GM18868 (cell line): ENCODE results near the gene PSMA4.
"Not testable (repeated sequence)": the region's sequence is repeated elsewhere in the genome, so short reads cannot be mapped to it uniquely, and the experiment has no call there.

Experiments used
- ATAC-seq: cut with Tn5 transposase; IDR thresholded peaks from one replicate; pipeline ENCODE4 v1.9.1; 2021; ENCODE audit warnings: mild to moderate bottlenecking, moderate library complexity; ENCODE audit not compliant: unreplicated experiment

Gene PSMA4

DNA sequence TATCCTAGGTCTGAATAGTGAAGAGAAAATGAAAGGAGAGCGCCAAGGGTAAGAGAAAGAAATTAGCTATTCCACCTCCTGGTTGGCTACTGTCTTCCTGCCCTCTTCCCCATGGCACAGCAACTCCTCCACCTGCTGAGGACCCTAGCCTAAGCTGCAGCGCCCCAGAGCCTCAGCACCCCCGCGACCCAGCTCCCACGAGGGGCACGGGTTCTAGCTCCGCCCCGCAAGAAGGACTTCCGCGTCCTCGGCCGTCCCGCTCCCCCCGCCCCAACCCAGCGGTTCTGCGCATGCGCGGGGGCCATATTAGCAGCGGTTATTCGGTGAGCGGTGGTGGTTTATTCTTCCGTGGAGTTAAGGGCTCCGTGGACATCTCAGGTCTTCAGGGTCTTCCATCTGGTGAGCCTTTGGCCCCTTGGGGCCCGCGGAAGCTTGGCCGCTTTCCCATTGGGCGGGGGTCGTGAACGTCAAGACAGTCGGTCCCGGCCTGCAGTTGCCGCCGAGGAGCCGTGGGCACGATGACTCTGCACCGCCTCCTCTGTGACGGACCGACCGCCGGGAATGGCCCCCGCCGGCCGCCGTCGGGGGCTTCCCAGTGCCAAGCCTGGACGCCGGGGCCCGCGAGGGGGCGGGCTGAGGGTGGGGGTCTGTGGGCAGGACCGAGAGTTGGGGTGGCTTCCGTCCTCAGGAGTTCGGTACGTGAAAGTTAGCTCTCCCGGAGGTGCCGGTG lies at the start of gene PSMA4:
Gene PSMA4 (plus strand): TSS at position 304 of the 730 bp plus-strand sequence. CDS start 1,484 bp downstream, outside the sequence.
- peak; percentile 84 for ATAC-seq

DNA sequence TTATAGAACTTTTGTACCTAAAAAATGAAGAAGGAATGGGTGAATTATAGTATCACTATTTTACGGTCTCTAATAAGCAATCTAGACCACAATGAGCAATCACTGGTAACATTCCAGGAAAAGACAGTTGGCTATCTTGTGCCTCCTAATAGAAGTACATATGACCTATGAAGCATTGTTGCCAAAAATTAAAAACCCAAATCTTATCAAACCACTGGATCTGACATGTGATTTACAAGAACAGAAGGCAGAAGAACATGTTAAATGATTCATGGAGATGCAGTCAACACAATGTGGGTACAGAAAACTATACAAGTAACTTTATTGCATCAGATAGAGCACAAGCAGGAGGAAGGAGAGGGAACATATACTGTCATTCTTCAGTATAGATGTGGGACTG lies 47.4 kb upstream of the PSMA4 start:
- no peak for ATAC-seq

DNA sequence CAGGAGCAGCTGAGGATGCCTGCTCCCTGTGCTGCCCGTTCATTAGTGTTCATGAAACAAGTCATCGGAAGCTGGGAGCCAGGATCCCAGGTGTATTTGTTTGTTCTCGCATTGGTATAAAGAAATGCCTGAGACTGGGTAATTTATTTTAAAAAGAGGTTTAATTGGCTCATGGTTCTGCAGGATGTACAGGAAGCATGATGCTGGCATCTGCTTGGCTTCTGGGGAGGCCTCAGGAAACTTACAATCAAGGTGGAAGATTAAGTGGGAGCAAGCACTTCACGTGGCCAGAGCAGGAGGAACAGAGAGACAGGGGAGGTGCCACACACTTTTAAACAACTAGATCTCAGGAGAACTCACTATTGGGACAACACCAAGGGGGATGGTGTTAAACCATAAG lies 38.4 kb upstream of the PSMA4 start:
- ATAC-seq = no peak

DNA sequence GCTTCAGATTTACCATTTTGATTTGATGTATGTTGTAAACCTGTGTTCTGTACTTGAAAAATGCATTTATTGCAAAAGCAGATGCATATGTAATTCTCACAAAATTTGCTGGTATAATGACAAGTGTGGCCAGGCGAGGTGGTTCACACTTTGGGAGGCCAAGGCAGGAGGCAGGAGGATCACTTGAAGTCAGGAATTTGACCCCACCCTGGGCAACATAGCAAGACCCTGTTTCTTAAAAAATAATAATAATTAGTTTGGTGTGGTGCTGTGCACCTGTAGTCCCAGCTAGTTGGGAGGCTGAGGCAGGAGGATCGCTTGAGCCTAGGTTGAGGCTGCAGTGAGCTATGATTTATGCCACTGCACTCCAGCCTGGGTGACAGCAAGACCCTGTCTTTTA lies 37.6 kb upstream of the PSMA4 start:
- ATAC-seq = no peak

DNA sequence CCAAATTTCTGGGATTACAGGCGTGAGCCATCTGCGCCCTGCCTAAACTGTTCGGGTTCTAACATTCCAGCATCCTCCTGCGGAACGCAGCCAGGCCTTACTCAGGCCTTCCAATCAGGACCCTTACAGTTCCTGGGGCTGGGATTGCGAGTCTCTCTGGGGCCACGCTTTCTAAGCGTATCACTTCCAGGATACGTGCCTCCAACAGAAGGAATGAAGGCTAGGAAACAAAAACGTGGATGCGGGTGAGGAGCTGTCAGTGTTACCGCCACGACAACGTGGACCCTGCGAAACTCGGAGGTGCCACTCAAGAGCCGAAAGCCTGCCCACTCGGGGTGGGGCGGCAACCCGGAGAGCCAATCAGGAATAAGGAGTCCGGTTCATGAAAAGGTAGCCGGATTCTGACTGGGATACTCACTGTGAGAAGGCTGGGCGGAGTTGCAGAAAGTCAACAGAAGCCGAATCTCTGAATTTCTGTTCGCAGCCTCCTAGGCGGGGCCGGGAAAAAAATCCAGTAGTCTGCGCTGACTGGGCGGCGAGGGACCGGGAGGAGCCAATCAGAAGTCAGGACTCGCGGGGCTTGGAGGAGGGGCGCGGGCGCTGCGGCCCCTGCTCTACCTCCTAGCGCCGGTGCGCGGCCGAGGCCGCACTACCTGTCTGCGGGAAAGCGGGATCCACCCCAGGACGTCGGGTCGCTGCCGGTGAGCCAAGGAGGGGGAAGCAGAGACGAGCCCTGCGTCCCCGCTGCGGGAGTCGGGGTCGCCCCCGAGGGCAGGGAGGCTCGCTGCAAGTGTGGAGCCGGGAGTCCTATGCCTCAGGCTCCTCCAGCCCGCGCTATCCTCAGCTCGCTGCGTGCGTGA lies 33.0 kb upstream of the PSMA4 start, which contains the start of gene HYKK:
Gene HYKK (plus strand): TSS at position 607 of the 860 bp plus-strand sequence. CDS start 5,512 bp downstream, outside the sequence.
- peak; percentile 90 for ATAC-seq

DNA sequence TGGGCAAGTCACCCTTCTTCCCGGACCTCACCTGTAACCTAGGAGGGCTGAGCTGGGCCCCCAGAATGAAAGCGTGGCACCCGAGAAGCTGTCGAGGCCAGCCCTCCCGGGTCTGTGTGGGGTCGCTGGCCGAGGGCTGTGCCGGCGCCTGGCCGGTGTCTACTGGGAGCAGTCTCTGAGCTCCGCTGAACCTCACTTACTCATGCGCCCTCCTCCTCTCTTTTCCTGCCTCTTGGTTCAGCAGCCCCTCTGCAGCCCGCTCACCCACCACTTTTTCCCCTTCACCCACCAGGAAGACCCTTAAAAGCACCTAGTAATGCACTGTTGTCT lies 32.4 kb upstream of the PSMA4 start:
- ATAC-seq = peak; percentile 22

DNA sequence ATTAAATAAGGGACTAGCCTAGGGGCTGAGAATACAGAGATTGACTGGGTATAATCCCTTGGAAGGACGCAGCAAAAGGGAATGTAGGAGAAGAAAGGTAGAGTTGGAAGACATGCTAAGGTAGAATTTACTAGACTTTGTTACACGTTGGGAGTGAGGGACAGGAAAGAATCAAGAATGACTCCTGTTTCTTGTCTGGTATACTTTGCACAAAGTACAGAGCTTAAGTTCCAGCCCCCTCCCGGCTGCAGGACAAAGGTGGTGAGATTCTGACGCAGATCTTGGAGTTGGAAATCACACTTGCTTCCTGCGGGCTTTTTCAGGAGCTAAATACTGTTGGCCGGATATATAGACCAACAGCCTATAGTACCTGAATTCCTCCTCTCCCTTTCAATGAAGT lies 32.0 kb upstream of the PSMA4 start:
- no peak for ATAC-seq

DNA sequence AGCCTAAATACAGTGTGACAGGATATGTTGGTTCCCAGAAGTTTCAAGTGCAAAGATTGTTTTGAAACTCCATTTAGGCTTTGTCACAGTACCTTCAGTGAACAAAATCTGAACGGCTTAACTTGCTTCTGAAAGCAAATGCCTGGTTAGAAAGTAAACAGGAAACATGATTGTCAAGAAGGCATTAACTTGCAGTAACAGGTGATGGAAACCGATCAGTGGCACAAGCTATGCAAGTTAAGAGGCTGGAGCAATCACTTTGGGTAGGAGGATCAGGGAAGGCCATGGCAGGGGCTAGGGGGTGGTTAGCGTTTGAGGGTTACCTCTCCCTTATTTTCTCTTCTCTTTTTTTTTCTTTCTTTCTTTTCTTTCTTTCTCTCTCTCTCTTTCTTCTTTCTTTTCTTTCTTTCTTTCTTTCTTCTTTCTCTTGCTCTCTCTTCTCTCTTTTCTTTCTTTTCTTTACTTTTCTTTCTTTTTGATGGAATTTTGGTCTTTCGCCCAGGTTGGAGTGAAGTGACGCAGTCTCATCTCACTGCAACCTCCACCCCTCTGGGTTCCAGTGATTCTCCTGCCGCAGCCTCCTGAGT lies 30.4 kb upstream of the PSMA4 start:
- no peak for ATAC-seq

DNA sequence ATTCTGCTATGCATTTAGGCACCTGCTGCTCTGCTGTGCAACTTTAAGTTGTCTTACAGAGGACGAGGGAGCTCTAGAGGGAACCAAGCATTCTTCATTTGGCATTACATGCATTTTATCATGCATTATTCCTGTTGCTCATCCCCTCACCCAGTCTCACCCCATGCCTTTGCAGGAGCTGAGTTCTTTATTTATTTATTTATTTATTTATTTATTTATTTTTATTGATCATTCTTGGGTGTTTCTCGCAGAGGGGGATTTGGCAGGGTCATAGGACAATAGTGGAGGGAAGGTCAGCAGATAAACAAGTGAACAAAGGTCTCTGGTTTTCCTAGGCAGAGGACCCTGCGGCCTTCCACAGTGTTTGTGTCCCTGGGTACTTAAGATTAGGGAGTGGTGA lies 20.2 kb upstream of the PSMA4 start:
- not testable (repeated sequence) for ATAC-seq

DNA sequence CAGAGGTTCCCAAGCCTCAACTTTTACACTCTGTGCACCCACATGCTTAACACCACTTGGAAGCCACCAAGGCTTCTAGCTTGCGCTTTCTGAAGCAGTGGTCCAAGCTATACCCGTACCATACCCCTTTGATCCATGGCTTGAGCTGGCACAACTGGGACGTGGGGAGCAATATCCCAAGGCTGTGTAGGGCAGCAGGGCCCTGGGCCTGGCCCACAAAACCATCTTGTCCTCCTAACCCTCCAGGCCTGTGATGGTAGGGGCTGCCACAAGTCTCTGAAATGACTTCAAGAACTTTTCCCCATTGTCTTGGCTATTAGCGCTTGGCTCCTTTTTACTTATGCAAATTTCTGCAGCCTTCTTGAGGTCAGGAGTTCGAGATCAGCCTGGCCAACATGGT lies 16.0 kb upstream of the PSMA4 start:
- no peak for ATAC-seq

DNA sequence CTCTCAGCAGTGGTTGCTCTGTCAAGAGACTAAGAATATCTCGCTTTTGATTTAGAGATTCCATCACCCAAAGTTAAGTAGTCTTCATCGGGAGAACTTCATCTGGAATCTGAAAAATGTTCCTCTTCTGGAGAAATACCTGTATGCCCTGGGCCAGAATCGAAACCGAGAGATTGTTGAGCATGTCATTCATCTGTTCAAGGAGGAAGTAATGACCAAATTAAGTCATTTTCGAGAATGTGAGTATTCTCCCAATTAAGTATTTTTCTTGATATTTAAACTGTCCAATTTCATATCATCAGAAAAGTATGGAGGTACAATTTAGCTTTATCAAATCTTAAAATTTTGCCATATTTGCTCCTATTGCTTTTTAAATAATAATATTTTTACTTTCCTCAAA lies 12.9 kb upstream of the PSMA4 start:
- no peak for ATAC-seq

DNA sequence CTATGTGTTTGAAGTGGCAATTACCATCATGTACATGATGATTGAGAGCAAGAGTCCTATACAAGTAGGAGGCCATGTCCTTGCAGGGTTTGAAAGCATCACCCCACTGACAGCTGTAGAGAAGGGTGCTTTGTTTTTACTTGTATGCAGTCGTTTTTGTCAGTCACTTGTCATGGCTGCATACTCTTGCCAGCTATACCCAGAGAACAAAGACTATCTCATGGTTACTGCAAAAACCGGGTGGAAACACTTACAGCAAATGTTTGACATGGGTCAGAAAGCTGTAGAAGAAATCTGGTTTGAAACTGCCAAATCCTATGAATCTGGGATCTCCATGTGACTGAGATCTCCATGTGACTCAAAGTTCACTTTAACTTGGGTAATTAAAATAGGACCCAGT lies 6.9 kb upstream of the PSMA4 start:
- no peak for ATAC-seq

DNA sequence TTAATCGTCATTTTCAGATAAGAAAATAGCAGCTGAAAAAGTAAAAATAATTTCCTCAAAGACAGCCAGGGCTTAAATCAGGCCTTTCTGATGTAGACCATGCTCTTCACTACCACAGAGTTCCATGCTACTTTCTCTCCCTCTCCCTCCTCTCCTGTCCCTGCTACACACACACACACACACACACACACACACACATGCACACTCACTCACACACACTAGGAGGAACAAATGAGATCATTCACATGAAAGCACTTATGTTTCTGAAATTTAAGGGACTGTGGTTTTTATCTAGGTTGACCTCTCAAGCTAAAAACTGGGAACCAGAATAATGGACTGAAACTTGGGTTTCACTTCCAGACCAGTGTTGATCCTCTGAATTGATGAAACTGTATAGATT lies 4.1 kb upstream of the PSMA4 start:
- no peak for ATAC-seq

DNA sequence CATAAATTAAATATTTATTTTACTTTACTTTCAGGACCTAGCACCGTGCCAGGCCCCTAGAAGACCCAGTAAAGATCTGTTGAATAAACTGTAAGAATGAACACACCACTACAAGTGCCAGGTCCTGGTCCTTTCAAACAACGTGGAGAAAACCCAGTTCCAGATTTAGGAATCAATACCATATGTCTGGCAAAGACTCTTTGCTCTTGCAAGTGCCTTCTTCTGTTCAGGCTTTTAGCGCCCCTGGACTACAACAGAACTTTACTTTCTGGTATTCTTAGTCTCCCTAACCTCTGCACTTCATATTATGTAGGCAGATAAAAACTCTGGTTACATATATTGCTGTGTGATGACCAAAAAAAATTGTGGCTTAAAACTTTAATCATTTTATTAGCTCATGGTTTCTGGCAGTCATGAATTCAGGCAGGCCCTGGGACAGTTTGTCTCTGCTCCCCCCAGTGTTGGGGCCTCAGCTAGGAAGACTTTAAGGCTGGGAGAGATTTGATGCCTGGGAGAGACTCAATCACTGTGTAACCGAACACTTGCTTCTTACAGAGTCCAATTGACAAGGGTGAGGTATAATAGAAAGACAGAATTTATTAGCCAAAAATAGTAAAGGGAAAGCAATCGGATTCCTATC lies 2.9 kb upstream of the PSMA4 start:
- no peak for ATAC-seq

DNA sequence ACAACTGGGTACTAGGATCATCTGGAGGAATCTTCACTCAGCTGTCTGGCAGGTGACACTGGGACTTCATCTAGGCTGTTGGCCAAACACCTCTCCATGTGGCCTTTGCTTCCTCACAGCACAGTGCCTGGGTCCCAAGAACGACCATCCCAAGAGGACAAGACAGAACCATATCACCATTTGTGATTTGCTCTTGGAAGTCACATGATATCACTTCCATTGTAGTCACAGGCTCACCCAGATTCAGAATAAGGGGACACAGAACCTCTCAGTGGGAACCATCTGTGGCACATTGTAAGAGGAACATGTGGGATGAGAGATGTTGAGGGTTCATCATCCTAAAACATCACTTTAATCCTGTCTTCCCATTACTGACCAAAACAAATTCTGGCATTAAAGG lies 1.9 kb upstream of the PSMA4 start:
- ATAC-seq = no peak

DNA sequence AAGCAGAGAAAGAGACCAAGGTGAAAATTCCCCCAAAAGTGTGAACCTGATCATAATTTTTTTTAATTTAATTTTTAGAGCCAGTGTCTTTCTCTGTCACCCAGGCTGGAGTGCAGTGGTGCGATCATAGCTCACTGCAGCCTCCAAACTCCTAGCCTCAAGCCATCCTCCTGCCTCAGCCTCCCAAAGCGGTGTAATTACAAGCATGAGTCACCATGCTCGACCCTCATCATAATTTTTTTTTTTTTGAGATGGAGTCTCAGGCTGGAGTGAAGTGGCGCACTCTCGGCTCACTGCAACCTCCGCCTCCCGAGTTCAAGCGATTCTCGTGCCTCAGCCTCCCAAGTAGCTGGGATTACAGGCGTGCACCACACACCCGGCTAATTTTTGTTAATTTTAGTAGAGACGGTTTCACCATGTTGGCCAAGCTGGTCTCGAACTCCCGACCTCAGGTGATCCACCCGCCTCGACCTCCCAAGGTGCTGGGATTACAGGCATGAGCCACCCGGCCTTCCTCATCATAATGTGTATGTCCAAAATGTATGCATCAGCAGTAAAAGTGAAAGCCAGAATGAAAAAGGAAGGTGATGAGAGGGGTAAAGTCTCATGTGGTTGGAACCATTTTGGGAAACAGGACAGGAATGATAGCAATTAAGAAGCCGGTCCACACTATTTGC lies 642 bp upstream of the PSMA4 start:
- ATAC-seq = not testable (repeated sequence)

DNA sequence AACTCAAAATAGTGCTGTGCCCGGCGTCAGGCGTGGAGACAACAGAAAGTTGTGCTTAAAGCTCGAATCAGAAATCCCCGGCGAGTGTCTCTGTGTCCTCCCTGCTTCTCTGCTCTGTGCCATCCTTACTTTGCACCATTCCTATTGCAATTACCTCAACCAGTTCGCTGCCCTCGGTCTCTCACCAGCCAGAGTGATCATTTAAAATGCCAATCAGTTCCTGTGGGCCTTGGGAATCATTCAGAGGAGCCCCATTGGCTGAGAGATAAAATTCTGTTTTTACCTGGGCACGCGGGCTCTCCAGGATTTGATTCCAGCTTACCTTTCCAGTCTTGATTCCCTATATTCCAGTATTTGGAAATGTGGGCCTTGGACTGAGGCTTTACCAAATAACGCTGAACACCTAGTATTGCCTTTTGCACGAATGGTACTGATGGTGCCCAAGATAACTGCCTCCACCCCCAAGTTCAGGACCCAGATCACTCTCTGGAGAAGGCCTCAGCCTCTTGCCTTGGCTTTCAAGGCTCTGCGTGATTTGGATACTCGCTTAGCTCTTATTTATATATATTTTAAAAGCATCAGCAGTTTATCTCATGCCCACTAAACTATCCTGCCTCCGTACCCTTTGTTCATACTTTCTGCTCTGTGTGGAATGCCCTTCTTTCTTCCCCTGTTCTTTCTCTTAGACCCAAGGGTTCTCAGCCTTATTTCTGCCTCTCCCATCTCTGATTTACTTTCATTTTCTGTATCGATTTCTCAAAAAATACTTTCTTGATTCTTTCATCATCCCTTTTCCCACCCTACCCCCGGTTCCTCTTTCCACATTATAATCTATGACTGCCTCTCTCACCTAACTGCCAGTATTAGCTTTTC lies 863 bp downstream of the PSMA4 start:
- ATAC-seq = no peak

DNA sequence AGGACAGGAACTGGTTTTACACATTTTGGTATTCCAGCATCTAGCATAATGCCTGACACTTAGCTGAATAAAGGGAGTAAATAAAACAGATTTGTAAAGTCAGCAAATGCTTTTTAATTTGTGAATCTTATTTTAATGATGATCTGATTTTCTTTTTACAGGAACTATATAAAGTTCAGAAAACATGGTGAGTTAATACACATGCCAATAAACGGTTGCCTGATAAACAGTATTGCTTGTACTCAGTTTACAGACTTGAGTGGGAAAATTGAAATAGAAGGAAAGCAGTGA lies 1.4 kb downstream of the PSMA4 start:
- no peak for ATAC-seq

DNA sequence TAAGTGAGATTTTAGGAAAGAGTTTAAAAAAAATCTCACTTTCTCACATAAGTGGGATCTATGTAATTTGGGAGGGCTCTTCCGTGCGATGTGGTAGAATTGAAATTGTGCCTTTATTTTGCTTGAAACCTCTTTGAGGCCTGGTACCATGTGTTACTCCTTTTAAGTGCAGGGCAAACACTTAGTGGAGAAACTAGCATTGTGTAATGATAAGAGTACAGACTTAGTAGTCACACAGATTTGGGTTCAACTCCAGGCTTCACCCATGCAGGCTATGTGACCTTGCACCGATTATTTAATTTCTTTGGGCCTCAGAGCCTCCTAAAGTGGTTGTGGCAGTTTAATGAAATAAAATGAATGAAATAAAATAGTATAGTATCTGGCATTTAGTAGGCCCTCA lies 2.4 kb downstream of the PSMA4 start:
- no peak for ATAC-seq

DNA sequence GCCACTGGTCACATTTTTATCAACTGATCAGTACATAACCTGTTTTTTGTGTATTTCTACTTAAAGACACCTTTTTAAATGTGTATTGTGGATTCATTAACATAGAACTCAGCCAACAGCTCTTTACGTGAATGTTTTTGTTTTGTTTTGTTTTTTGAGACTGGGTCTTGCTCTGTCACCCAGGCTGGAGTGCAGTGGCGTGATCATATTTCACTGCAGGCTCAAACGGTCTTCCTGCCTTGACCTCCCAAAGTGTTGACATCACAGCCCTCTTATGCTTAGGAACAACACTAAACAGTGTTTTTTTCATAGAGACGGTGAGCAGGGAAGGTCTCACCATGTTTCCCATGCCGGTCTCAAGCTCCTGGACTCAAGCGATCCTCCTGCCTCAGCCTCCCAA lies 9.9 kb downstream of the PSMA4 start:
- no peak for ATAC-seq
